Measurements from ENCODE around the gene SLC39A8. TPM values are rescaled to one million over a fixed set of nuclear protein-coding genes. Genes with fewer than 3 reads are reported as not detected.

Gene SLC39A8
- polyA plus RNA-seq, 1 of the 3 experiments (the other 2 are of a cell fraction): 1.5 TPM

DNA sequence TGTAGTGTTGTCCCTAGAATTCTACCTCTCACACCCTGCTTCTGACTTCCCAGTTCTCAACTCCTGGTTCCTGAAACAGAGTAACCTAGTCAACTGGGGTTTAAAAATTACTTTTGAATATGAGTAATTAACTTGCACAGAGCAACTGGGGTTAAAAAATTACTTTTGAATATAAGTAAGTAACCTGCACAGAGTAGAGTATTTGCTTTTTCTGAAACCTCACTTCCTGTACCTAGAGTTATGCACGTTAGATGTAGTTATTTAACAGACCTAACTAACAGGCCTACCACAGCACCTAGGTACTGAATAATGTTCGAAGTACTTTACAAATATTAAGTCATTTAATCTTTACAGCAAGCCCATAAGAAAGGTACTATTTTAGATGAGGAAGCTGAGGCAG, 32.9 kb downstream of the SLC39A8 start:
- Histone ChIP-seq H3K4me3 (ENCODE audit: low read depth in 2 of 2, low read length in 1 of 2) (no peak overlapping the region), H2AFZ (ENCODE audit: low read depth) (no peak overlapping the region), H3K9ac (no peak overlapping the region), H3K4me1 (ENCODE audit: control insufficient read depth in 1 of 2, insufficient read depth in 2 of 2, low read depth in 1 of 2, low read length in 1 of 2) (no peaks in the 10 kb centered on the region), H3F3A (replicated peaks; ENCODE audit: insufficient read depth) (no peaks in the 10 kb centered on the region), H3K27me3 (ENCODE audit: insufficient read depth) (no peaks in the 10 kb centered on the region), H3K27ac (ENCODE audit: low read depth in 2 of 2, low read length in 1 of 2) (no peak overlapping the region), H3K4me2 (no peak overlapping the region), H3K9me2 (no peaks in the 10 kb centered on the region), H3K9me3 (no peaks in the 10 kb centered on the region), H3K79me2 (ENCODE audit: insufficient read depth) (no peaks in the 10 kb centered on the region), H4K20me1 (ENCODE audit: insufficient read depth) (no peaks in the 10 kb centered on the region), H3K36me3 (replicated peaks in 1 of 2; ENCODE audit: control insufficient read depth in 1 of 2, insufficient read depth in 2 of 2, low read length in 1 of 2) (no peaks in the 10 kb centered on the region)
- TF ChIP-seq TCF12 (IDR thresholded peaks at IDR 0.05) (no peak), YY1 (IDR thresholded peaks at IDR 0.05; ENCODE audit: low read depth) (no peak), CHD2 (IDR thresholded peaks at IDR 0.05; ENCODE audit: low read length, partially characterized antibody) (no peak), POLR2AphosphoS5 (IDR thresholded peaks at IDR 0.05; ENCODE audit: low read depth, low read length) (no peak), GABPA (IDR thresholded peaks at IDR 0.05; ENCODE audit: low read depth) (no peak), SIN3A (IDR thresholded peaks at IDR 0.05; ENCODE audit: borderline replicate concordance, low read depth, low read length) (no peak), MXI1 (IDR thresholded peaks at IDR 0.05; ENCODE audit: low read depth, low read length) (no peak)
- TF ChIP-seq, protein P1, sequence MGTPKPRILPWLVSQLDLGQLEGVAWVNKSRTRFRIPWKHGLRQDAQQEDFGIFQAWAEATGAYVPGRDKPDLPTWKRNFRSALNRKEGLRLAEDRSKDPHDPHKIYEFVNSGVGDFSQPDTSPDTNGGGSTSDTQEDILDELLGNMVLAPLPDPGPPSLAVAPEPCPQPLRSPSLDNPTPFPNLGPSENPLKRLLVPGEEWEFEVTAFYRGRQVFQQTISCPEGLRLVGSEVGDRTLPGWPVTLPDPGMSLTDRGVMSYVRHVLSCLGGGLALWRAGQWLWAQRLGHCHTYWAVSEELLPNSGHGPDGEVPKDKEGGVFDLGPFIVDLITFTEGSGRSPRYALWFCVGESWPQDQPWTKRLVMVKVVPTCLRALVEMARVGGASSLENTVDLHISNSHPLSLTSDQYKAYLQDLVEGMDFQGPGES (IDR thresholded peaks at IDR 0.05; ENCODE audit: low read depth, low read length): no peak
- ChIA-PET CTCF (no interaction called here), POLR2A (no interaction called here)
- no peak for DNase-seq
- 80% methylated on average over 2 of the region's 2 CpGs for WGBS (ENCODE audit: low lambda C conversion rate)

DNA sequence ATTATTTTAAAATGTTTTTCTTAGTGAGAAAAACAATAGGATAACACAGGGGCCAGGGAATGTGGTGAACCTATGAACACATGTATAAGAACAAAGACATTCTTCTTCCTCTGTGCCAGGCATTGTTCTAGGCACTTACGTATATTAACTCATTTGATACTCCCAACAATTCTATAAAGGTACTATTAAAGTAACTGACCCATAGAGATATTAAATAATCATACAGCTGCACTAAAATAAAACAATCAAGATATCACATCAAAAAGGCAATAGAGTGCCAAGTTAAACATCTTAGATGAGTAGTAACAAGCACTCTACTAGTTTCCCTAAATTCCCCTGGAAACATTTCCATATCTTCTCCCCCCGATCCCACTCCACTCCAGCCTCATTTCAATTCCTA, 33.4 kb downstream of the SLC39A8 start:
- no peaks in the 10 kb centered on the region for H3K4me1 ChIP-seq (ENCODE audit: control insufficient read depth in 1 of 2, insufficient read depth in 2 of 2, low read depth in 1 of 2, low read length in 1 of 2)
- no peak overlapping the region for H3K27ac ChIP-seq (ENCODE audit: low read depth in 2 of 2, low read length in 1 of 2)
- no peaks in the 10 kb centered on the region for H3K36me3 ChIP-seq (replicated peaks in 1 of 2; ENCODE audit: control insufficient read depth in 1 of 2, insufficient read depth in 2 of 2, low read length in 1 of 2)
- CTCF ChIA-PET: no interaction called here
- H3K79me2 ChIP-seq (ENCODE audit: insufficient read depth): no peaks in the 10 kb centered on the region
- no peaks in the 10 kb centered on the region for H3K9me2 ChIP-seq
- TF ChIP-seq JUND (IDR thresholded peaks at IDR 0.05): no peak
- TF ChIP-seq, protein P2, sequence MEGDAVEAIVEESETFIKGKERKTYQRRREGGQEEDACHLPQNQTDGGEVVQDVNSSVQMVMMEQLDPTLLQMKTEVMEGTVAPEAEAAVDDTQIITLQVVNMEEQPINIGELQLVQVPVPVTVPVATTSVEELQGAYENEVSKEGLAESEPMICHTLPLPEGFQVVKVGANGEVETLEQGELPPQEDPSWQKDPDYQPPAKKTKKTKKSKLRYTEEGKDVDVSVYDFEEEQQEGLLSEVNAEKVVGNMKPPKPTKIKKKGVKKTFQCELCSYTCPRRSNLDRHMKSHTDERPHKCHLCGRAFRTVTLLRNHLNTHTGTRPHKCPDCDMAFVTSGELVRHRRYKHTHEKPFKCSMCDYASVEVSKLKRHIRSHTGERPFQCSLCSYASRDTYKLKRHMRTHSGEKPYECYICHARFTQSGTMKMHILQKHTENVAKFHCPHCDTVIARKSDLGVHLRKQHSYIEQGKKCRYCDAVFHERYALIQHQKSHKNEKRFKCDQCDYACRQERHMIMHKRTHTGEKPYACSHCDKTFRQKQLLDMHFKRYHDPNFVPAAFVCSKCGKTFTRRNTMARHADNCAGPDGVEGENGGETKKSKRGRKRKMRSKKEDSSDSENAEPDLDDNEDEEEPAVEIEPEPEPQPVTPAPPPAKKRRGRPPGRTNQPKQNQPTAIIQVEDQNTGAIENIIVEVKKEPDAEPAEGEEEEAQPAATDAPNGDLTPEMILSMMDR (IDR thresholded peaks at IDR 0.05): no peak
- TF ChIP-seq YY1 (IDR thresholded peaks at IDR 0.05; ENCODE audit: low read depth): no peak
- TF ChIP-seq TEAD4 (IDR thresholded peaks at IDR 0.05; ENCODE audit: borderline replicate concordance, insufficient read depth): no peak
- H3K9me3 ChIP-seq: no peaks in the 10 kb centered on the region
- WGBS (ENCODE audit: low lambda C conversion rate): 90% methylated on average over 2 of the region's 2 CpGs
- no peak for DNase-seq
- POLR2A ChIA-PET: no interaction called here
- no peak overlapping the region for H3K4me2 ChIP-seq
- H3K4me3 ChIP-seq (ENCODE audit: low read depth in 2 of 2, low read length in 1 of 2): no peak overlapping the region
- no peaks in the 10 kb centered on the region for H3F3A ChIP-seq (replicated peaks; ENCODE audit: insufficient read depth)
- H3K9ac ChIP-seq: no peak overlapping the region
- H4K20me1 ChIP-seq (ENCODE audit: insufficient read depth): no peaks in the 10 kb centered on the region
- no peak overlapping the region for H2AFZ ChIP-seq (ENCODE audit: low read depth)
- H3K27me3 ChIP-seq (ENCODE audit: insufficient read depth): no peaks in the 10 kb centered on the region
